A673 (cell line): Measurements from ENCODE around the gene QRFP. TPM values are rescaled to one million over a fixed set of nuclear protein-coding genes. Genes with fewer than 3 reads are reported as not detected.
A peak's percentile ranks its signal among the peaks of the same experiment; 100 is the strongest.

ENCODE experiments used
- BruUV-seq: library from RNA; stranded (reverse); fragments of 400-500 nt; replicated peaks from 2 replicates; lab custom pipeline; 2021; lab: Mats Ljungman, UMichigan
- CTCF ChIA-PET: fragments of 300-600 bp; sonication (Branson Sonifier 250); formaldehyde crosslinking; loops from one replicate; lab custom pipeline; 2022; ENCODE audit warnings: antibody characterized with exemption; lab: Charles Lee
- POLR2A ChIA-PET: fragments of 300-600 bp; sonication (Branson Sonifier 250); formaldehyde crosslinking; loops from one replicate; lab custom pipeline; 2022; ENCODE audit warnings: antibody characterized with exemption; ENCODE audit not compliant: low non-redundant PET; lab: Charles Lee
- DNase-seq: peaks from one replicate; pipeline ENCODE4 v3.0.0-alpha.2; 2015; ENCODE audit warnings: low spot score
- H3K27ac ChIP-seq: fragments of 200-600 bp; sonication (generic); 2 replicates; pipeline ENCODE4 v1.5.1; 2016; ENCODE audit warnings: mixed run types, low read depth, mild to moderate bottlenecking, mixed read lengths, antibody characterized with exemption, low read length; ENCODE audit not compliant: poor library complexity, severe bottlenecking
- H3K27me3 ChIP-seq: fragments of 200-600 bp; sonication (generic); replicated peaks from 2 replicates; pipeline ENCODE4 v1.6.1; 2017; ENCODE audit warnings: mixed run types, low read depth, mild to moderate bottlenecking, mixed read lengths, antibody characterized with exemption, low read length; ENCODE audit not compliant: insufficient read depth, poor library complexity
- H3K36me3 ChIP-seq: fragments of 200-600 bp; sonication (generic); 2 replicates; pipeline ENCODE4 v1.6.1; 2016; ENCODE audit warnings: mixed run types, mild to moderate bottlenecking, mixed read lengths, antibody characterized with exemption, low read length; ENCODE audit not compliant: insufficient read depth, poor library complexity, severe bottlenecking
- H3K4me1 ChIP-seq: fragments of 200-600 bp; sonication (generic); 2 replicates; pipeline ENCODE4 v1.6.1; 2017; ENCODE audit warnings: mixed run types, mild to moderate bottlenecking, mixed read lengths, antibody characterized with exemption, low read length; ENCODE audit not compliant: insufficient read depth, poor library complexity, severe bottlenecking
- H3K4me3 ChIP-seq: fragments of 200-600 bp; sonication (generic); 2 replicates; pipeline ENCODE4 v1.5.1; 2016; ENCODE audit warnings: low read depth, mixed run types, mild to moderate bottlenecking, mixed read lengths, low read length; ENCODE audit not compliant: poor library complexity, severe bottlenecking
- H3K9me3 ChIP-seq: fragments of 200-600 bp; sonication (generic); 2 replicates; pipeline ENCODE4 v1.6.1; 2016; ENCODE audit warnings: mixed run types, low read depth, mild to moderate bottlenecking, mixed read lengths, antibody characterized with exemption, low read length; ENCODE audit not compliant: poor library complexity, severe bottlenecking
- CTCF ChIP-seq: fragments of 300-800, 200-600 bp; sonication (generic); conservative IDR thresholded peaks from 2 replicates; pipeline ENCODE4 v1.5.1; 2017; ENCODE audit warnings: low read depth, mild to moderate bottlenecking, antibody characterized with exemption, low read length, moderate library complexity, mixed read lengths
- EZH2 ChIP-seq: fragments of 200-600 bp; sonication (generic); IDR thresholded peaks from 2 replicates; pipeline ENCODE4 v1.6.1; 2017; ENCODE audit warnings: borderline replicate concordance, low read depth, mild to moderate bottlenecking, mixed read lengths, antibody characterized with exemption, low read length; ENCODE audit not compliant: poor library complexity, severe bottlenecking
- intact Hi-C: fragments of 100-400 bp; cut with micrococcal nuclease; formaldehyde crosslinking; loops from one replicate; pipeline ENCODE4 v1.10.0; 2022; ENCODE audit not compliant: unreplicated experiment
- total RNA-seq: library from RNA; stranded (reverse); gene quantifications from 2 replicates; pipeline ENCODE4 v1.2.3, GENCODE V29; 2021

QRFP gene
- total RNA-seq, 1 experiment from 2014 or later = not detected

- DNase-seq = no peak
- Histone ChIP-seq H3K36me3 (peaks cover 70% of the 10 kb centered on the region), H3K27me3 (no peaks in the 10 kb centered on the region), H3K27ac (peak overlapping the region; percentile 46), H3K4me1 (peaks cover 10% of the 10 kb centered on the region), H3K9me3 (no peaks in the 10 kb centered on the region), H3K4me3 (no peak overlapping the region)
- ChIA-PET POLR2A (no interaction called here), CTCF (no interaction called here)
- intact Hi-C loops = no loop called here
- TF ChIP-seq EZH2 (no peak), CTCF (no peak)
- no TSS peak for BruUV-seq
Observed at GRCh38 chr9:130858739-130859705, 37.6 kb downstream of the QRFP start.

GRCh38 chr9:130857864-130858738 is 38.5 kb downstream of the QRFP start:
- TF ChIP-seq EZH2 = no peak
- TF ChIP-seq CTCF = no peak
- no TSS peak for BruUV-seq
- CTCF ChIA-PET = no interaction called here
- Histone ChIP-seq H3K4me3 (no peak overlapping the region), H3K4me1 (peaks cover 10% of the 10 kb centered on the region), H3K36me3 (peaks cover 66% of the 10 kb centered on the region), H3K27ac (no peak overlapping the region), H3K27me3 (no peaks in the 10 kb centered on the region), H3K9me3 (no peaks in the 10 kb centered on the region)
- POLR2A ChIA-PET = no interaction called here
- DNase-seq = no peak
- intact Hi-C loops = no loop called here

GRCh38 chr9:130856474-130856873 is 40.1 kb downstream of the QRFP start:
- DNase-seq = no peak
- no peak overlapping the region for H3K27ac ChIP-seq
- BruUV-seq = no TSS peak
- no peaks in the 10 kb centered on the region for H3K27me3 ChIP-seq
- peaks cover 53% of the 10 kb centered on the region for H3K36me3 ChIP-seq
- intact Hi-C loops = no loop called here
- ChIA-PET CTCF (no interaction called here), POLR2A (no interaction called here)
- H3K4me3 ChIP-seq = no peak overlapping the region
- H3K4me1 ChIP-seq = peaks cover 10% of the 10 kb centered on the region
- no peak for TF ChIP-seq CTCF
- no peak for TF ChIP-seq EZH2
- H3K9me3 ChIP-seq = no peaks in the 10 kb centered on the region
